Psoas muscle (tissue), 8 donors: ENCODE results near the gene HERC3. TPM values are rescaled to one million over a fixed set of nuclear protein-coding genes. Genes with fewer than 3 reads are reported as not detected.

ENCODE experiments used
- ATAC-seq, 4 donors: fragments of 200-7000 bp; cut with Tn5 transposase; one replicate each; pipeline ENCODE4 v1.9.1; 2020; ENCODE audit warnings: moderate library complexity in 3 of 4, mild to moderate bottlenecking in 2 of 4
- DNase-seq, 2 donors: peaks; one replicate each; pipeline ENCODE4 v3.0.0-alpha.2; 2020
- H3K27ac ChIP-seq: fragments of 200-600 bp; one replicate; pipeline ENCODE4 v1.8.0; 2022
- H3K27me3 ChIP-seq, 3 donors: fragments of 200-600 bp in 1 of 3; one replicate each; pipeline versions ENCODE4 v1.6.1 to v1.8.0; 2013 to 2022; ENCODE audit warnings: low read length in 2 of 3, mild to moderate bottlenecking in 2 of 3, moderate library complexity in 1 of 3; ENCODE audit not compliant: insufficient read depth in 3 of 3
- H3K36me3 ChIP-seq, 2 donors: fragments of 200-600 bp in 1 of 2; one replicate each; pipeline versions ENCODE4 v1.6.1 to v1.8.0; 2013 to 2022; ENCODE audit warnings: low read depth in 1 of 2, mild to moderate bottlenecking in 1 of 2, moderate library complexity in 1 of 2; ENCODE audit not compliant: insufficient read depth in 1 of 2
- H3K4me1 ChIP-seq: fragments of 200-600 bp; one replicate; pipeline ENCODE4 v1.8.0; 2022
- H3K4me3 ChIP-seq: fragments of 200-600 bp; one replicate; pipeline ENCODE4 v1.8.0; 2022; ENCODE audit warnings: mild to moderate bottlenecking
- H3K9me3 ChIP-seq: fragments of 200-600 bp; one replicate; pipeline ENCODE4 v1.8.0; 2022
- CTCF ChIP-seq: fragments of 200-600 bp; IDR thresholded peaks from one replicate; pipeline ENCODE4 v1.8.0; 2022; ENCODE audit warnings: antibody characterized with exemption
- WGBS, 3 donors: extraction: QIAGEN DNeasy Blood & Tissue Kit; methylation state at CpG; one replicate each; pipeline versions ENCODE4 v1.1.6 to v1.1.7; 2013; 5-methylcytosine and 5-hydroxymethylcytosine counted together
- intact Hi-C, 2 donors: fragments of 100-400 bp; cut with DNase I; formaldehyde crosslinking; loops; one replicate each; pipeline versions ENCODE4 v1.11.0 to v1.14.2; 2022
- polyA plus RNA-seq, 3 donors: library from polyadenylated mRNA; stranded (reverse); fragments of 200-250 nt; gene quantifications; one replicate each; pipeline ENCODE4 v1.2.3, GENCODE V29; 2013
- total RNA-seq, 4 donors: library from RNA; stranded (reverse); fragmentation: NEBNext Ultra II Directional in 2 of 4; extraction: Animal tissue kit (Norgen Biotek cat#: 25700) in 2 of 4; gene quantifications; one replicate each; pipeline versions ENCODE4 v1.2.1 to v1.2.4, GENCODE V29; 2021 to 2023
- donor health status: healthy with polysubstance abuse.
- donor health status: DM: no; HTN: no; CAD: no; lungs with moderate emphysema.
- donor health status: Bipolar disorder and iron deficiency.
- donor health status: healthy.
- donor health status: DM: yes; HTN: yes; CAD: no.
- donor health status: DM: no; HTN: no; CAD: no.
- donor health status: DM: no; HTN: no; CAD: no.
- donor health status: DM: yes; HTN: yes; CAD: no.

The HERC3 gene
- total and polyA plus RNA-seq, 7 donors, result 9.5 to 35.8 (median 20.4) TPM

- no peaks in the 10 kb centered on the region for H3K9me3 ChIP-seq
- ATAC-seq, result peak in 3 of 4 donors; percentile 59 to 84 (median 63)
- H3K4me3 ChIP-seq, result no peak overlapping the region
- no peak for TF ChIP-seq CTCF
- H3K36me3 ChIP-seq, result no peaks in the 10 kb centered on the region
- WGBS, 3 donors, result 86 to 93% (median 87%) methylated on average over 3 of the region's 3 CpGs
- no peak for DNase-seq
- intact Hi-C loops, result loop anchor here in 1 of 2 donors (5.0 kb wide), 1 partner anchor 36 kb away; no protein-coding TSS in a partner anchor
- H3K27ac ChIP-seq, result no peak overlapping the region
- H3K27me3 ChIP-seq, result no peaks in the 10 kb centered on the region
- peaks cover 28% of the 10 kb centered on the region for H3K4me1 ChIP-seq
Observed at GRCh38 chr4:88623097-88623496, 30.8 kb downstream of the HERC3 start.

- Histone ChIP-seq H3K4me1 (peaks cover 17% of the 10 kb centered on the region), H3K9me3 (no peaks in the 10 kb centered on the region), H3K4me3 (no peak overlapping the region), H3K27ac (no peak overlapping the region), H3K27me3 (no peaks in the 10 kb centered on the region), H3K36me3 (no peaks in the 10 kb centered on the region)
- 90 to 98% (median 91%) methylated on average over 8 of the region's 8 CpGs for WGBS, 3 donors
- intact Hi-C loops, result no loop called here
- TF ChIP-seq CTCF, result no peak
- ATAC-seq (no peak), DNase-seq (no peak)
Observed at GRCh38 chr4:88628746-88629145, 36.5 kb downstream of the HERC3 start.

GRCh38 chr4:88629826-88630225 lies 37.5 kb downstream of the HERC3 start:
- Histone ChIP-seq H3K9me3 (no peaks in the 10 kb centered on the region), H3K27me3 (no peaks in the 10 kb centered on the region), H3K36me3 (no peaks in the 10 kb centered on the region), H3K27ac (no peak overlapping the region), H3K4me3 (no peak overlapping the region), H3K4me1 (peaks cover 17% of the 10 kb centered on the region)
- DNase-seq, result no peak
- no peak for TF ChIP-seq CTCF
- ATAC-seq, result peak in 1 of 4 donors; percentile 43
- intact Hi-C loops, result no loop called here

GRCh38 chr4:88630756-88631155 lies 38.5 kb downstream of the HERC3 start:
- Histone ChIP-seq H3K4me3 (no peak overlapping the region), H3K27ac (peak overlapping the region; percentile 1), H3K36me3 (no peaks in the 10 kb centered on the region), H3K4me1 (peaks cover 17% of the 10 kb centered on the region), H3K9me3 (no peaks in the 10 kb centered on the region), H3K27me3 (no peaks in the 10 kb centered on the region)
- DNase-seq (no peak), ATAC-seq (peak; percentile 68 to 93 (median 84))
- WGBS, 3 donors, result 51 to 80% (median 78%) methylated on average over 2 of the region's 2 CpGs
- intact Hi-C loops, result no loop called here
- no peak for TF ChIP-seq CTCF

GRCh38 chr4:88643932-88644331 lies 51.7 kb downstream of the HERC3 start:
- H3K4me3 ChIP-seq, result no peak overlapping the region
- no peaks in the 10 kb centered on the region for H3K27me3 ChIP-seq
- peaks cover 5% of the 10 kb centered on the region for H3K4me1 ChIP-seq
- no peaks in the 10 kb centered on the region for H3K36me3 ChIP-seq
- 86 to 95% (median 90%) methylated on average over 2 of the region's 2 CpGs for WGBS, 3 donors
- ATAC-seq (no peak), DNase-seq (no peak)
- intact Hi-C loops, result no loop called here
- H3K9me3 ChIP-seq, result peaks cover 13% of the 10 kb centered on the region
- TF ChIP-seq CTCF, result no peak
- H3K27ac ChIP-seq, result no peak overlapping the region
